H1 (cell line): ENCODE measurements around the gene USP38. TPM values are rescaled to one million over a fixed set of nuclear protein-coding genes. Genes with fewer than 3 reads are reported as not detected.

Experiments used
- CREB1 ChIP-seq: IDR thresholded peaks from 2 replicates; pipeline ENCODE4 v1.6.1; 2012; ENCODE audit warnings: inconsistent platforms
- PHF8 ChIP-seq: fragments of 200-600 bp; sonication (generic); conservative IDR thresholded peaks from 2 replicates; pipeline ENCODE4 v1.7.1; 2012; ENCODE audit warnings: low read depth, mild to moderate bottlenecking, inconsistent platforms, low read length, moderate library complexity
- polyA plus RNA-seq, 7 experiments: library from polyadenylated mRNA; depleted of rRNA in 3 of 7; stranded (reverse) in 5 of 7; unstranded in 2 of 7; fragments of >200 nt in 5 of 7; fragments of 200-250 nt in 2 of 7; gene quantifications; 1 replicate in 5 of 7; 2 replicates in 1 of 7; 4 replicates in 1 of 7; pipeline versions ENCODE4 v1.2.1 to v1.2.3, GENCODE V29; 2011 to 2013; ENCODE audit warnings: missing spikeins in 2 of 7, mixed read lengths in 2 of 7
- total RNA-seq: library from RNA; stranded (reverse); fragmentation: NEBNext Ultra II Directional; extraction: Animal tissue kit (Norgen Biotek cat#: 25700); gene quantifications from 2 replicates; pipeline ENCODE4 v1.2.1, GENCODE V29; 2021
- TF ChIP-seq, protein P1 (sequence below): IDR thresholded peaks from 2 replicates; pipeline ENCODE4 v1.6.1; 2011; ENCODE audit warnings: low read length, improper control_type of control experiment

Gene USP38
- total and polyA plus RNA-seq, 2 of the 8 experiments (the other 6 are each of a cell fraction or from before 2014, with no cell fraction given) = 3.2 to 10.5 TPM

DNA sequence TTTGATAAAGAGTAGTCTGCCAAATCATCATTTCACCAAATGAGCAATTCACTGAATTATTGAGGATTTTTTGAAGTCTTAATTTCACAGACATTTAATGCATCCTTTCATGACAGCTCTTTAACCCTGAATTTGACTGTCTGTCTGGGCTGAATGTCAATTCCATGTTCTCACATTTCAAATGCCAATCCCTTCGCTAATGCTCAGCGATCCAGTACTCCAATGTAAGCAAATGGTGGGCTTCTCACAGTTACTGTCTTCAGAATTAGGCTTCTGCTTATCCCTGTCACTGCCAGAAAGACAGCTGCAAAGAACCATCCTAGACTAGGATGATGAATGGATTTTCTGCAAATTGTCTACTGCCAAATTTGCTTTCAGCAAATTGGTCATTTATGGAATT lies 36.2 kb upstream of the USP38 start (continued):
- TF ChIP-seq CREB1 (no peak), PHF8 (no peak)
- TF ChIP-seq, protein P1, sequence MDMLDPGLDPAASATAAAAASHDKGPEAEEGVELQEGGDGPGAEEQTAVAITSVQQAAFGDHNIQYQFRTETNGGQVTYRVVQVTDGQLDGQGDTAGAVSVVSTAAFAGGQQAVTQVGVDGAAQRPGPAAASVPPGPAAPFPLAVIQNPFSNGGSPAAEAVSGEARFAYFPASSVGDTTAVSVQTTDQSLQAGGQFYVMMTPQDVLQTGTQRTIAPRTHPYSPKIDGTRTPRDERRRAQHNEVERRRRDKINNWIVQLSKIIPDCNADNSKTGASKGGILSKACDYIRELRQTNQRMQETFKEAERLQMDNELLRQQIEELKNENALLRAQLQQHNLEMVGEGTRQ = no peak
